Measurements from ENCODE around the gene KCNQ1. TPM values are rescaled to one million over a fixed set of nuclear protein-coding genes. Genes with fewer than 3 reads are reported as not detected.

Gene KCNQ1
- total and polyA plus RNA-seq, 2 donors (not counting 3 experiments of a cell fraction or from before 2014, with no cell fraction given), result 0.07 to 0.09 TPM

- no peak overlapping the region for H3K27ac ChIP-seq (ENCODE audit: insufficient read depth, low read depth, low read length)
- H3K4me3 ChIP-seq (replicated peaks in 1 of 3; ENCODE audit: insufficient read depth in 1 of 3, low read depth in 1 of 3, low read length in 3 of 3), result no peak overlapping the region
- H3K4me2 ChIP-seq (ENCODE audit: insufficient read depth, low read length), result no peak overlapping the region
- no peaks in the 10 kb centered on the region for H3K79me2 ChIP-seq (ENCODE audit: control insufficient read depth, insufficient read depth, low read length)
- dilution Hi-C loops (cut with MboI; ENCODE audit: extremely low pct_ligation_motif_present, low sequenced_read_pairs) (no loop called here), intact Hi-C loops (cut with micrococcal nuclease) (loop anchor here (1.0 kb wide), 1 partner anchor 24 kb away; no protein-coding TSS in a partner anchor)
- H2AFZ ChIP-seq (ENCODE audit: low read depth, low read length), result no peak overlapping the region
- H3K9me1 ChIP-seq (replicated peaks; ENCODE audit: control insufficient read depth, extremely low read depth, insufficient read depth, low read length), result no peaks in the 10 kb centered on the region
- H4K20me1 ChIP-seq (replicated peaks; ENCODE audit: control insufficient read depth, extremely low read depth, insufficient read depth, low read length), result no peaks in the 10 kb centered on the region
- no peaks in the 10 kb centered on the region for H3K36me3 ChIP-seq (ENCODE audit: control insufficient read depth in 2 of 2, extremely low read depth in 1 of 2, insufficient read depth in 2 of 2, low read length in 2 of 2)
- TF ChIP-seq MYC (IDR thresholded peaks at IDR 0.05; ENCODE audit: low read depth, low read length) (no peak), EZH2 (IDR thresholded peaks at IDR 0.05; ENCODE audit: borderline replicate concordance, low read depth, low read length, severe bottlenecking) (no peak), GATA2 (IDR thresholded peaks at IDR 0.05; ENCODE audit: insufficient read depth, insufficient read length, low read depth, low read length) (no peak), JUN (IDR thresholded peaks at IDR 0.05; ENCODE audit: borderline replicate concordance, insufficient read depth, insufficient read length, low read depth) (no peak), POLR2AphosphoS5 (IDR thresholded peaks at IDR 0.05; ENCODE audit: insufficient read depth, low read depth, low read length) (no peak), CTCF (IDR thresholded peaks at IDR 0.05; ENCODE audit: extremely low read depth in 1 of 2, insufficient read depth in 1 of 2, low read depth in 1 of 2, low read length in 2 of 2) (no peak), FOS (IDR thresholded peaks at IDR 0.05; ENCODE audit: borderline replicate concordance, insufficient read depth, low read length) (no peak), MAX (IDR thresholded peaks at IDR 0.05; ENCODE audit: insufficient read depth, insufficient read length) (no peak), POLR2A (IDR thresholded peaks at IDR 0.05; ENCODE audit: low read depth, low read length) (no peak)
- no peak overlapping the region for H3K9ac ChIP-seq (replicated peaks; ENCODE audit: extremely low read depth, insufficient read depth, low read length)
- BruUV-seq (replicated peaks), result no TSS peak
- DNase-seq (ENCODE audit: low read depth, low spot score) (no peak), FAIRE-seq (no peak)
- H3K27me3 ChIP-seq (ENCODE audit: control insufficient read depth in 2 of 2, insufficient read depth in 2 of 2, low read length in 2 of 2), result no peaks in the 10 kb centered on the region
- no peaks in the 10 kb centered on the region for H3K9me3 ChIP-seq (replicated peaks; ENCODE audit: control insufficient read depth, insufficient read depth, low read length)
- ChIA-PET CTCF (no interaction called here), POLR2A (no interaction called here)
- no peaks in the 10 kb centered on the region for H3K4me1 ChIP-seq (ENCODE audit: control insufficient read depth, extremely low read depth, insufficient read depth, low read length)
Observed at GRCh38 chr11:2459796-2460531, 15.2 kb downstream of the KCNQ1 start.
